ENCODE results near the gene LONP1. TPM values are rescaled to one million over a fixed set of nuclear protein-coding genes. Genes with fewer than 3 reads are reported as not detected.
"Not testable (repeated sequence)": the region's sequence is repeated elsewhere in the genome, so short reads cannot be mapped to it uniquely, and the experiment has no call there.

Gene LONP1
- total RNA-seq, 4 donors from 2014 or later: 45.0 to 100 (median 67.9) TPM

DNA sequence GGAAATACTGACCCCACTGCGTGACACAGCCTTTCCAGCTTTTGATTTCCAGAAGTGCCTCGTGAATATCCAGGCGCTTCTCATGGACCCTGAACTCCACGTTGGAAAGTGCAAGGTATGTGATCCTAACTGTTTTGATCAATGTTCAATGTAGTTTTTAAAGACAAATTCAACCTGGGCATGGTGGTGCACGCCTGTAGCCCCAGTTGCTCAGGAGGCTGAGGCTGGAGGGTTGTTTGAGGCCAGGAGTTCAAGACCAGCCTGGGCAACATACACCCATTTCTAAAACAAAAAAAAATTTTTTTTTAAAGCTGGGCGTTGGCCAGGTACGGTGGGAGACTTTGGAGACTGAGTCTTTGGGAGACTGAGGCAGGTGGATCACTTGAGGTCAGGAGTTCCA is 31.8 kb upstream of the LONP1 start:
- TF ChIP-seq POLR2A (IDR thresholded peaks at IDR 0.05) (no peak), CTCF (IDR thresholded peaks at IDR 0.05) (no peak)
- H3K36me3 ChIP-seq: no peaks in the 10 kb centered on the region
- DNase-seq: no peak
- no peaks in the 10 kb centered on the region for H3K27me3 ChIP-seq
- H3K4me1 ChIP-seq: no peaks in the 10 kb centered on the region
- intact Hi-C loops (cut with DNase I): no loop called here
- no peaks in the 10 kb centered on the region for H3K9me3 ChIP-seq
- WGBS, 2 donors: 76 to 86% methylated on average over 7 of the region's 7 CpGs
- no peak overlapping the region for H3K27ac ChIP-seq
- no peak overlapping the region for H3K4me3 ChIP-seq (replicated peaks in 1 of 3)

DNA sequence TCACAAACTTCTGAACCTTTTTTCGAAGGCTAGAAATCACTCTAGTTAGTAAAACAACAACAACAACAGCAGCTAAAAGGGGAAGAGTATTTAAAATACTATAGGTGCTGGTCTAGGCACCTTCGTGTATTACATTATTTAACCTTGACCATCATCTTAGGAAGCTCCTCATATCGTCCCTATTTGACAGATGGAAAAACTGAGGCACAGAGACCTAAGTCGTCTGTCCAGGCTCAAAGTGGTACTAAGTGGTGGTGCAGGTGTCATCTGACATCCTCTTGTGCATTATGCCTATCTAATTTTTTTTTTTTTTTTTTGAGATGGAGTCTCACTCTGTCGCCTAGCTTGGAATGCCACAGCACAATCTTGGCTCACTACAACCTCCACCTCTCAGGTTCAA is 29.6 kb upstream of the LONP1 start:
- H3K27me3 ChIP-seq: no peaks in the 10 kb centered on the region
- intact Hi-C loops (cut with DNase I): no loop called here
- 86 to 87% methylated on average over 5 of the region's 5 CpGs for WGBS, 2 donors
- no peak overlapping the region for H3K4me3 ChIP-seq (replicated peaks in 1 of 3)
- no peak overlapping the region for H3K27ac ChIP-seq
- no peaks in the 10 kb centered on the region for H3K36me3 ChIP-seq
- TF ChIP-seq POLR2A (IDR thresholded peaks at IDR 0.05): no peak
- TF ChIP-seq CTCF (IDR thresholded peaks at IDR 0.05): no peak
- DNase-seq: no peak
- no peaks in the 10 kb centered on the region for H3K9me3 ChIP-seq
- H3K4me1 ChIP-seq: no peaks in the 10 kb centered on the region

DNA sequence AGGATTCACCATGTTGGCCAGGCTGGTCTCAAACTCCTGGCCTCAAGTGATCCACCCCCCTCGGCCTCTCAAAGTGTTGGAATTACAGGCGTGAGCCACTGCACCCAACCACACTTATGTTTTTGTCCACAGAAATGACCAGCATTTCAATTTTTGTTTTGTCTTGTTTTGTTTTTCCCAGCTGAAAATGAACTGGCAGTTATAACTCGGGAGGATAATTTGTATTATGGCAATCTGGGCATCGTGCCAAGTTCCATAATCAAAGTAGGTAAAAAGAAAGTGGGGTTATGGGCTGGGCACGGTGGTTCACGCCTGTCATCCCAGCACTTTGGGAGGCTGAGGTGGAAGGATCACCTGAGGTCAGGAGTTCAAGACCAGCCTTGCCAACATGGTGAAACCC is 29.0 kb upstream of the LONP1 start:
- 50% methylated on average over 6 of the region's 6 CpGs for WGBS, 2 donors
- H3K4me1 ChIP-seq; H3K27me3 ChIP-seq; H3K9me3 ChIP-seq; H3K4me3 ChIP-seq (replicated peaks in 1 of 3); DNase-seq; H3K27ac ChIP-seq; intact Hi-C loops (cut with DNase I); H3K36me3 ChIP-seq: not testable (repeated sequence)

- DNase-seq, H3K27me3 ChIP-seq: not testable (repeated sequence)
Observed at GRCh38 chr19:5744999-5745398, 25.1 kb upstream of the LONP1 start.

GRCh38 chr19:5743630-5744029 is 23.7 kb upstream of the LONP1 start:
- Histone ChIP-seq H3K36me3 (no peaks in the 10 kb centered on the region), H3K27ac (no peak overlapping the region), H3K4me3 (replicated peaks in 1 of 3) (no peak overlapping the region), H3K27me3 (no peaks in the 10 kb centered on the region), H3K9me3 (no peaks in the 10 kb centered on the region), H3K4me1 (no peaks in the 10 kb centered on the region)
- intact Hi-C loops (cut with DNase I): no loop called here
- no peak for DNase-seq
- TF ChIP-seq POLR2A (IDR thresholded peaks at IDR 0.05): no peak
- no peak for TF ChIP-seq CTCF (IDR thresholded peaks at IDR 0.05)

More at GRCh38 chr19:5744999-5745398, 25.1 kb upstream of the LONP1 start:
- H3K36me3 ChIP-seq; H3K4me3 ChIP-seq (replicated peaks in 1 of 3); H3K27ac ChIP-seq; H3K9me3 ChIP-seq; intact Hi-C loops (cut with DNase I); H3K4me1 ChIP-seq: not testable (repeated sequence)
- 85% methylated on average over 10 of the region's 10 CpGs for WGBS, 2 donors

DNA sequence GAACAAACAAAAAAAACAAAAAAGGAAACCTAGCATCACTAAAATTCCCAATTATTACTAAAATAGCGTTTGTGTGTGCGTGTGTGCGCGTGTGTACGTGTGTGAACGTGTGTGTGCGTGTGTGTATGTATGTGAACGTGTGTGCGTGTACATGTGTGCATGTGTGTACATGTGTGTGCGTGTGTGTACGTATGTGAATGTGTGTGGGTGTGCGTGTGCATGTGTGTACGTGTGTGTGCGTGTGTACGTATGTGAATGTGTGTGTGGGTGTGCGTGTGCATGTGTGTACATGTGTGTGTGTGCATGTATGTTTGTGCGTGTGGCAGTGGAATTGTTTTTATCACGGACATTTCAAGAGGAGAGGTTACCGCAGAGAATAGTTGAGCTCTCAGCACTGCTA is 22.1 kb upstream of the LONP1 start:
- intact Hi-C loops (cut with DNase I): no loop called here
- no peak overlapping the region for H3K4me3 ChIP-seq (replicated peaks in 1 of 3)
- 84 to 88% methylated on average over 19 of the region's 19 CpGs for WGBS, 2 donors
- TF ChIP-seq POLR2A (IDR thresholded peaks at IDR 0.05) (no peak), CTCF (IDR thresholded peaks at IDR 0.05) (no peak)
- no peak for DNase-seq
- H3K36me3 ChIP-seq: no peaks in the 10 kb centered on the region
- H3K27ac ChIP-seq: no peak overlapping the region
- H3K9me3 ChIP-seq: no peaks in the 10 kb centered on the region
- no peaks in the 10 kb centered on the region for H3K27me3 ChIP-seq
- H3K4me1 ChIP-seq: no peaks in the 10 kb centered on the region

Measured in thyroid gland (tissue), 4 donors.